GM19438 (cell line): ENCODE results near the gene FAM20C.

Experiments
- ATAC-seq: cut with Tn5 transposase; IDR thresholded peaks from one replicate; pipeline ENCODE4 v1.9.1; 2021; ENCODE audit warnings: low read depth; ENCODE audit not compliant: unreplicated experiment

Gene FAM20C

GRCh38 chr7:265998-266850 lies 73.9 kb downstream of the FAM20C start:
- ATAC-seq = no peak

DNA sequence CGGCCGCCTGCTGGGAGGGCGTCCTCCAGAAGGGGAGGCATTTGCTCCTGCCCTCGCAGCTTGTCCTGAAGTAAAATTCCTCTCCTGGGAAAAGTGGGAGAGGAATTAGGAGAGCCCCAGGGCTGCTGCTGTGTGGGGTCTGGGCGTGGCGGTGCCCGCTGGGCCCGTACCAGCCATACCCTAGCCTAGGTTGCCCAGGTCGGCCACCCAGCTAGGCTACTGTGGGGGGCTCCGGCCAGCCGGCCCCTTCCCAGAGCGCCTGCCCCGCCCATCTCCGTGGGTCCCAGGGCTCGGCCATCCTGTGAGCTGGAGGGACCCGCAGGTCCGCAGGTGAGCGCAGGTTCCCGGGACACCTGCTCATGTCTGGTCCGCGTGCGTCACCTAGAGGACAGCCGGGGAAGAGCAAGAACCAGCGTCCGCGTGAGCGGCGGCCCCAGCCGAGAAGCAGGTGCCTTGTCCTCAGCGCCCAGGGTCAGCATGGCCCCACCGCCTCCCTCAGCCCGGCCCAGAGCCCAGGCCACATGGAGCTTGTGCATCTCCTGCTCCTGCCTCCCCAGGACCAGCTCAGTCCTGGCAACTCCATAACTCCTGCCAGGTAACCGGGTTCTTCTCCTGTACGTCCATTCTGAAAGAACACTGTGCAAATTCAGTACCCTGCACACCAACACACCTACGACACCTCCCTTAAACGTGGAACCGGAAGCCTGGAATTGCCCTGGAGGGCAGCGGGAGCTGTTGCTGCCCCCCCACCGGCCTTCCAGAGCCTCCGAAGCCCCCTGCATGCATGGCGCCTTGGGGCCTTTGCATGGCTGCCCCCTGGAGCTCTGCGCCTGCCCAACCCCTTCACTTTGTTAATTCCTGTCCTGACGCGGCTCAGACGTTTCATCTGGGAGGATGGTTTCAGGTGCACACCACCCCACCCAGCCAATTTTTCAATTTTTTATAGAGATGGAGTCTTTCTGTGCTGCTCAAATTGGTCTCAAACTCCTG lies 74.8 kb downstream of the FAM20C start:
- no peak for ATAC-seq

GRCh38 chr7:268991-269390 lies 76.6 kb downstream of the FAM20C start:
- no peak for ATAC-seq

DNA sequence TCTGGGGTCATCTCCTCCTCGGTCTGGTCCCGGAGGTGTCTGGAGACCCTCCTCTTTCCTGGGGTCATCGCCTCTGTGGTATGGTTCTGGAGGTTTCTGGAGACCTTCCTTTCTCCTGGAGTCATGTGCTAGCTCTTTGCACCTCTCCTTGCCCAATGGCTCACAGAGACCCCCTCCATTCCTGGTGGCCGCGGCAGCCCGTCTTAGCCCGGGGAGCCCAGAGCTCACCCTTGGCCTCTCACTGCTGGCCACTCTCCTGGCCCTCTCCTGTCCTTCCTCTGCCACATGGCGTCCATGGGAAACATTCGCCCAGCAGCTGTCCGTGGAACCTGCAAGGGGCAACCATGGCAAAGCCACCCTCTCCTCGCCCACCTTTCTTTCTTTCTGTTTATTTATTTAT lies 77.3 kb downstream of the FAM20C start:
- ATAC-seq = no peak

DNA sequence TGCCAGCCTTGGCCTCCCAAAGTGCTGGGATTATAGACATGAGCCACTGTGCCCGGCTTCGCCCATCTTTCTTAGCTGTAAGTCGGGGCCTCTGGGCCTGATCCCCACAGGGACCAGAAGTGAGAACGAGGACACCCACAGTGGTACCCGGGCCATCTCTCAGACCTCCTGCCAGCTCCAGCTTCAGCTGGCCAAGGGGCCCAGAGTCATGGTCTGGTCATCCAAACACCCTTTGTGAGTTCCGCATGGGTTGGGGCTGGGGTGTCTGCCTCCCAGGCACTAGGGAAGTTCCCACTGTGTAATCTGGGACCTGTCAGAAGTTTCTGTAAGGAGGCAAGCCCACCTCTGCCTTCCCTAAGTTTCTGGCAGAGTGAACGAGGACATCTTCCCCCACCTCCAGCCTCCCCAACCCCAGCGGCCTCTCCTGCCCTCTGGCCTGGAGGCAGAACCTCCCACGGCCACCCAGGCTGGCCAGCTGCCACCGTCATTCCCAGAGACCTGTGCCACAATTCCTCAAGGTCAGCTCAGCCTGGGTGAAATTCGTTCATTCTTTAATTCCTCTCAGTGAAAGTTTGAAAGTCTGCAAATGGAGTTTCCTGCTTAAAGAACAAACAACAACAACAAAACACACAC lies 78.1 kb downstream of the FAM20C start:
- ATAC-seq = no peak

GRCh38 chr7:271266-272107 lies 79.1 kb downstream of the FAM20C start:
- no peak for ATAC-seq

GRCh38 chr7:272108-272615 lies 79.8 kb downstream of the FAM20C start:
- no peak for ATAC-seq

DNA sequence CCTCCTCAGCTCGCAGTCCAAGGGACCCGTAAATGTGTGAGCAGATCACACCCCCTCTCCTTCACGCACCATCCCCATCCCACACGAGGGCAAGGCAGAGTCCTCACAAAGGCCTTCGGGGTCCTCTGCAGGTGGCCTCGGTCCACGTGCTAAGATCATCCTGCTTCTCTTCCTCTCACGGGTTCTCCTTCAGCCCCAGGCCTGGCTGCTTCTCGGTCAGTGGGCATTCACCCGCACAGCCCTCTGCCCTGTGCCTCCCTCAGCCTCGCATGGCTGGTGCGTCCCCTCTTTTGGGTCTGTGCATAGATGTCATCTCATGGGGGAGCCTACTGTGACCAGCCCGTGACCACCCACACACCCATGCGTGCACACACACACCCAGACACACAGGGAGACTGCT lies 80.3 kb downstream of the FAM20C start:
- ATAC-seq = no peak

GRCh38 chr7:273327-273726 lies 81.0 kb downstream of the FAM20C start:
- no peak for ATAC-seq

GRCh38 chr7:274266-274665 lies 81.9 kb downstream of the FAM20C start:
- ATAC-seq = no peak

DNA sequence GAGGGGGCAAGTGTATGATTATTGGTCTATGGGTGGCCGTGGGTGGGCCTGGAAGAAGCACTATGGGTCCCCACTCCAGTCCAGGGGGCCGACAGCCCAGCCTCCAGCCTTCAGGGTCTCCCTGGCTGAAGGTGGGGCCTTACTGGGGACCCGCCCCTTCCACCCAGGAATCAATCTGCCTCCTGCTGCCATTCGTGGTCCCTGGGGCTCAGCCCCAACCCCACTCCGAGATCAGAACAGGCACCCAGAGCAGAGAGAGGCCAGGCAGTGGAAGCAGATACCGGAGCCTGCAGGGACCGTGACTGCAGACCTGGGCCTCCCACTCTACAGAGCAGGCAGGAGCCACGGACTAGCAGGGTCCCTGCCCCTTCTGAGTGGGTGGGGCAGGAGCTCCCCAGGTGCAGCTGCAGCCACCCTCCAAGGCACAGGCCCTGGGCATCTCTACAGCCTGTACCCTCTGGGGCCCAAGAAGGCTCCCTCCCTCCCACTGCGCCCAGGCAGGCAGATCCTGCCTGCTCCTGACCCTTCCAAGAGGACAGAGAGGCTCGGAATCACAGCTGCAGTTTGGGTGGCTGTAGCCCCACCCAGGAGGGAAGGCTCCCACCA lies 84.0 kb downstream of the FAM20C start:
- no peak for ATAC-seq

GRCh38 chr7:277228-277627 lies 84.9 kb downstream of the FAM20C start:
- ATAC-seq = no peak

DNA sequence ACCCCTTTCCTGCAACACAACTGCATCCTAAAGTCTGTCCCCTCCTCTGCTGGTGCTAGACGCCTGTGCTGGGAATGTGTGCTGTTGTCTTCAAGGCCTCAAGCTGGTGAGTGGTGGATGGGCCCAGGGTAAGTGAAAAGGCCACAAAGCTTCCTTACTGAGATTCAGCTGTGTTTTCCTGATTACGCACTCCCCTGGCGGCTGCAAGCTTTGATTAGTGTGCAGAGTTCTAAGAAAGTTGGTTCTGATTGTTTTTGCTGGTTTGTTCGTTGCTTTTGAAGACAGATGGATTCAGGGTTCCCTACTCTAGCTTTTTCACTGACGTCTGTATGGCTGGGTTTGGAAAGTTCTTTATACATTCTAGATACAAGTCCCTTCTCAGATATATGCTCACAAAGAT lies 85.7 kb downstream of the FAM20C start:
- ATAC-seq = no peak

DNA sequence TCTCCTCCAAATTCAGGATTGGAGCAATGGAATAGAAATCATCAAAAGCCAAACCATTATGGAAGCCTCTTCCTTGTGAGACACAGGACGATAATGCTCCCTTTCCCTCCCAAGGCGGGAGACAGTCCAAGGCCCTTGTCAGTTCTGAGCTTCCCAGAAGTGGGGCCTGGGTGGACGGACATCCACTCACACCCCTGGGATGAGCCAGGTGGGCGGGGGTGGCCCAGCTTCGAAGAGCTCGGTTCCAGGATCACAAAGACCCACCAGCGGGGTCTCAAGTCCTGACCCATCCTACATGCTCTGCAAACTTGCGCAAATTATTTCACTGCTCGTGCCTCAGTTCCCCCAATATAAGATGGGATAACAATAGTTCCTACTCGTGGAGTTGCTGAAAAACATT lies 87.5 kb downstream of the FAM20C start:
- ATAC-seq = no peak

DNA sequence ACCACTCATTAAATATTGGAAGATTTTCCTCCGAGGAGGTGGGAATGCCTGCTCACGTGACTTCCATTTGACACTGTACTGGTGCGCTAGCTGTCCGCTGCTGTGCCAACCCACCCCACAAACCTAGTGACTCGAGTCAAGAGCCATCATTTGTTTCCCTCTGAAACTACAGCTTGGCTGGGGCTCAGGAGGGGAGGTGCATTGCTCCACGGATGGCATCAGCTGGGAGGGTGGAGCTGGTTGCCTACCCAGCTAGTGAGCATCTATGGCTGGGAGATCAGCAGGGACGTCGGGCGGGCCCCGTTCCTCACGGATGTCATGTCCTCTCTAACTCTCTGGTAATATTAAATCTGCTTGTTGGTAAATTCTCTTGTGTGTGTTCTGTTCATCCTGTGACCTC lies 88.1 kb downstream of the FAM20C start:
- no peak for ATAC-seq

- no peak for ATAC-seq
Measured at GRCh38 chr7:281637-282036, 89.3 kb downstream of the FAM20C start.

GRCh38 chr7:282621-283020 lies 90.2 kb downstream of the FAM20C start:
- no peak for ATAC-seq

- no peak for ATAC-seq
Measured at GRCh38 chr7:284762-285722, 92.7 kb downstream of the FAM20C start.
